ENCODE results near the gene A4GALT.
"Not testable (repeated sequence)": the region's sequence is repeated elsewhere in the genome, so short reads cannot be mapped to it uniquely, and the experiment has no call there.

Gene A4GALT, protein sequence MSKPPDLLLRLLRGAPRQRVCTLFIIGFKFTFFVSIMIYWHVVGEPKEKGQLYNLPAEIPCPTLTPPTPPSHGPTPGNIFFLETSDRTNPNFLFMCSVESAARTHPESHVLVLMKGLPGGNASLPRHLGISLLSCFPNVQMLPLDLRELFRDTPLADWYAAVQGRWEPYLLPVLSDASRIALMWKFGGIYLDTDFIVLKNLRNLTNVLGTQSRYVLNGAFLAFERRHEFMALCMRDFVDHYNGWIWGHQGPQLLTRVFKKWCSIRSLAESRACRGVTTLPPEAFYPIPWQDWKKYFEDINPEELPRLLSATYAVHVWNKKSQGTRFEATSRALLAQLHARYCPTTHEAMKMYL

DNA sequence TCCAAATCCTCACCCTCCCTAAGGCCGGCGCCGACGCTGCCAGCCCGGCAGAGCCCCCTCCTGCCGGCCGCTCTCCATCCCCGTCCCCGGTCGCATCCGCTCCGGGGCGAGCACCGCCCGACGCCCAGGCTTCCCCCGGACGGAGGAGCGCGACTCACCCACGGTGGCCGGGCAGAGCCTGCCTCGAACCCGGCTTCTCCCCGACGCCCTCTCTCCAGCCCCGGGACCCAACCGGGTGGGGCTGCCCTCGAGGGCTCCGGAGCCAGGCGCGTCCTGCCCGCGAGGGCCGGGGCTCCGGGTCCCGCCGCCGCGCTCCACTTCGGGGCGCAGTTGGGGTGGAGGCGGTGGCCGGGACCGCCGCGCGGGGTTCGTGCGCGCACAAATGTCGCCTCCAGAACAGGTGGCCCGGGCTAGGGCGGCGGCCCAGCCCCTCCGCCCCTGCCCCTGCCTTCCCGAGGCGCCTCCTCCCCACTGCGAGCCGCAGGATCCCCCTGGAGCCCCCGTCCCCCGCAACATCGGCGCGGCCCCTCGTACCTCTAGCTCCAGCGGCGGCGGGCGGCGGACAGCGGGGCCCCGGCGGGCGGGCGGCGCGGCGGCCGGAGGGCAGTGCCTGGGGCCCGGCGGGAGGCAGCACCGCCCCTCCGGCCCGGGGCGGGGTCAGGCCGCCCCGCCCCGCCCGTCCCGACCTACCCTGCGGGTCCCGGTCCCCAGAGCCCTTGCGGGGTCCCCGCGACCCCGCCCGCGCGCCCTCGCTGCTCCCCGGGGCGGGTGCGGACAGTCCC lies at the start of gene A4GALT:
TSS of gene A4GALT (minus strand) at position 608 of the 782 bp plus-strand sequence. CDS start 26,919 bp downstream, outside the sequence.
- DNase-seq (ENCODE audit: low spot score) = no peak

DNA sequence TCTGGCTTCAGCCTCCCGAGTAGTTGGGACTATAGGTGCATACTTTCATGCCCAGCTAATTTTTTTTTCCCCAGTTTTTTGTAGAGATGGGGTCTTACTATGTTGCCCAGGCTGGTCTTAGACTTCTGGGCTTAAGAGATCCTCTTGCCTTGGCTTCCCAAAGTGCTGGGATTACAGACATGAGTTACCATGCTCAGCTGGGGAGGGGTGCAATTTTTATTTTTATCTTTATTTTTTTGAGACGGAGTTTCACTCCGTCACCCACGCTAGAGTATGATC lies 49.7 kb upstream of the A4GALT start:
- no peak for DNase-seq (ENCODE audit: low spot score)

DNA sequence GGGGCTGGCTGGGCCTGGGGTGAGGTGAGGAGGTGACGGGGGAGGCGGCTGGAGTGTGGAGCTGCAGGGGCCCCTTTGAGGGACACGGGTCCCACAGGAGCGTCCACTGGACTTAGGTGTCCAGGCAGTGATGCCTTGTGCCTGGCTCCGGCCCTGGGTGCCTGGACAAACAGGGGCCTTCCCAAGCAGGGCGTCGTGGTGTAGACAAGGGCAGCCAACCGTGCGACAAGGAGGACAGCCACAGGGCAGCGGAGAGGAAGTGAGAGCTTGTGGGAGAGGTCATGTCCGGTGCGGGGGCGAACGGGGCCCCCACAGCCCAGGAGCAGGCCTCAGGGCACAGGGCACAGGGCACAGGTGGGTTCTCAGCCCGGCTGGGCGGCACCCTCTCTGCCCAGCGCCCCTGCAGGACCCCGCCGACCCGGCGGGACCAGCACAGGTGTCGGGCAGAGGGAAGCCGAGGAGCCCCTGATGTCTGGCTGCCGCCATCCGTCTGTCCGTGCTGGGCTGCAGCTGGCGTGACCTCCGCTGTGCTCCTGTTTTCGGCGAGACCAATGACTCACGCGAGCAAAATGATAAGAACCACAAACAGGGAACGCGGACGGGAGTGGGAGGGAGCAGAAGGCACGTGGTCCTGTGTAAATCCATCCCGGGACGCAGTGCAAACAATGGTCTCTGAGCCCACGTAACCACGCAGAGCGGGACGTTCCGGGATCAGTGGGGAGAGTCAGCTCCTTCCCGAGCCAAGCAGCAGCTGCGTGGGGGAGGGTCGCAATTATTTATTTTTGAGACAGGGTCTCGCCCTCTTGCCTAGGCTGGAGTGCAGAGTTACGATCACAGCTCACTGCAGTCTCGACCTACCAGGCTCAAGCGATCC lies 49.1 kb upstream of the A4GALT start:
- DNase-seq (ENCODE audit: low spot score) = no peak

DNA sequence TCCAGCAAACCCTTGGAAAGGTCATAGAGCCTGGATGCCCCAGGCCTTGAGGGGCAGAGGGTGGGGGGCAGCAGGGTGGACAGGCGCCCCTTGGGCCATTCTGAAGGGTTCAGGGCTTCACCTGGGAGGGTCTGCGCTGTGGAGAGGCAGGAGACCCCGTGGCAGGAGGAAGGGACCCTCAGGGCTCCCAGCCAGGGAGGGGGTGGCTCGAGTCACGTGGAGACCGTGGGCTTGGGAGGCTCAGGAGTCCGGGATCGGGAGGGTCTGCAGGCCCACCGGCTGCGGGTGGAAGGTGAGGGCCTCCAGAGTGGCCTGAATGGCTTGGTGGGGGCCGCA lies 48.5 kb upstream of the A4GALT start:
- no peak for DNase-seq (ENCODE audit: low spot score)

DNA sequence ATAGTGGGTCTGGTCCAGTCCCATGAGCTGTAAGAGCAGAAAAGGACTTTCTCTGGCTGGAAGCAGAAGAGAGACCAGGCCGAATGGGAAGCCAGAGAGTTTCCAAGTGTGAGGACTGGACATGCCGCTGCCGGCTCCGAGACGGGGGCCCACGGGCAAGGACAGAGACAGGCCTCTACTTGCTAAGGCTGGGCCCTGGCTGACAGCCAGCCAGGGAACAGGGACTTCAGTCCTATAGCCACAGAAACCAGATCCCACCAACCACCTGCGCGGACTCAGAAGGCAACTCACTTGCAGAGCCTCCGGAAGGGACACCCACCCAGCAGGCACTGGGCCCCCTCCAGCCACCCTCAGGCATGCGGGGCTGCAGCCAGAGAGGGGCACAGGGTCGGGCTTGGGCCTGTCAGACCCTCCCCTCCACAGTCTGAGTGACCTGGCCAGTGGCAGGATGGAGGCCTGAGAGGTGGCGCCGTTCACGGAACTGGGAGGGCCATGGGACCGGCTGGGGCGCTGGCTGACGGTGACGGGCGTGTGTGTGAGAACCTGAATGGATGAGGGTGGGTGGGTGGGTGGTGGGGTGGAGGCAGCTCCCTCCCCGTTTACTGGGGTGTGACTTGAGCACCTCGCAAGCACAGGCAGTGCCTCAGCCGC lies 47.8 kb upstream of the A4GALT start:
- no peak for DNase-seq (ENCODE audit: low spot score)

DNA sequence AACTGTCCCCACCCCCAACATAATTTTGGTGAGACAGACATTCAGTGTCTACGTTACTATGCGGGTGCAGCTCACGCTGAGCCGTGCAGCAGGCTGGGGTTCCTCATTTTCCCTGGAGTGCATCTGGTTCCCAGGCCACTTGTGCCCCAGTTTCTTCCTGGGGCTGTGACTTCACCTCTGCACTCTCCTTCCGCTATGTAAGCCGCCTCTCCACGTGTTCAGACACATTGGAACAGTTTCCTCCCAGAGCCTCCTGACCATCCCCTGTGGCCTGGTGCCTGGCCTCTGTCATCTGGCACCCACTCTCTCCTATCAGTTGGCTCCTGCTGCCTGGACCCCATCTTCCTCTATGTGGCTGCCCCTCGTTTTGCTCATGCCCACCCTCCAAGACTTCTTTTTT lies 46.2 kb upstream of the A4GALT start:
- no peak for DNase-seq (ENCODE audit: low spot score)

DNA sequence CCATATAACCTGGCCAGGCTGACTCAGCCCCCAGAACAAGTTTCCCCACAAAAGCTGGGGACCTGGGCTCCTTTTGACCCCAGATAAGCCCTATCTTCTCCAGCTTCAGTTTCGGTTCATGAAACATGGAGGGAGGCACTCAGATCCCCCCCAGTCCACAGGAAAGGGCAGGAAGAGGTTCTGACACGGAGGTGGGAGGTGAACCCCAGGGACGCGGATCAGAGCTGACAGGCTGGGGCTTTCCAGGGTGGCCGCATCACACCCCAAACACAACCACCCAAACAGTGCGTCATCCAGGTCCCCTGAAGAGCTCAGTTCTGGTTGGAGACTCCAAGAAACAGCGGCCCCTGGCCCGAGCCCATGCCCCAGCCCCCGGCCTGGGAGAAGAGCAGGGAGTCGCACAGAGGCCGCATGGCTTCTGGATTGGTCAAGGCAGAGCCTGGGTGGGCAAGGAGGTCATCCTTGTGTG lies 44.3 kb upstream of the A4GALT start:
- no peak for DNase-seq (ENCODE audit: low spot score)

DNA sequence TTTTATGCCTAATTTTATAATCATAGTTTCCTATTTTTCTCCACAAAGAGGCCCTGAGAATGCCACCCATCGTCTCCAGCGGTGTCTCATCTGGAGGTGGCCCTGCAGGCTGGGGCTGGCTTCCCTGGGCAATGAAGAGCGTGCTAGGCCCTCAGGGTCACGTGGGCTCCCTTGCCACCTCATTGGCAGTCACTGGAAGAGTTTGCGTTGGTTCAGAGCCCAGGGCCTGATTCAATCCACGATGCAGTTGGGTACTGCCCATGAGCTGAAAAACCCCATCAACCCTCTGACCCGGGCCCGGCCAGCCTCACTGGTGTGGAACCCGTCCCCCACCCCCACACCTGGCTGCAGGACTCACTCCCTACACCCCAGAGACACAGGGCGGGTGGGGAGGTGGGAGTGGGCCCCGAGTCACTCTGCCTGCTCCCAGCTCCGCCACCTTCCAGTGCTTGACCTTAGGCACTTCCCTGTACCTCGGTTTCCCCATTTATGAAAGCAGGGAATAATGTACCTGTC lies 43.4 kb upstream of the A4GALT start:
- no peak for DNase-seq (ENCODE audit: low spot score)

DNA sequence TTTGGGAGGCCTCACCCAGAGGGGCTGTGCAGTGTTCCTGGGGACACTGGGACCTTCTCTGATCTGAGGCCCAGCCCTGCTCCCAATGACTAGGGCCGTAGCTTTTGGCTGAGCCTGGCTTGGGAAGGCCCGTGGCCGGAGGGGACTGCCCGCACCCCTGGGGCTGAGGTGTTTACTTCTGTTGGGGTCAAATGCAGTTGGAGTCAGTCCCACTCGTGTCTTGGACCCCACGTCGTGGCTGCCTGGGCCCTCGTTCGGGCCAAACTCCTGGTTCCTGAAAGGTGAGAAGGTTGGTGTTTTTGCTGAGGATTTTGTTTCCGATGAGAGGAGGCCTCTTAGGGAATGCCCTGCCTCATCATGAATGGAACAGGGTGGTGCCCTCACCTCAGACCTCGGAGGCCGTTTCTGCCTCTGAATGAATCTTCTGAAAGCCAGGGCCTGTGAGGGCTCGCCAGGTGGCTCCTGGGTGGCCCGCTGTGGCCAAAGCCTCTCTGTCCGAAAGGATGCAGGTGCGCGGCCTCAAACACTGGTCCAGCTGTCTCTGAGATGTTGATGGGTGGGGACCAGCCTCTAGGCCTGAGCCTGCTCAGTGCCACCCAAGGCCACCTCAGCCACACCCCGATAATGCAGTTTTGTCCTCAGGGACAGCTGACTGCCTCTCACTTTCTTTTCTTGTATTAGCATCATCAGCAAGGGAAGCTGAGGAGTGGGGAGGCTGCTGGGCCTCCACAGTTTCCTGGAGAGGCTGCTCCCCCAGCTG lies 40.3 kb upstream of the A4GALT start:
- no peak for DNase-seq (ENCODE audit: low spot score)

DNA sequence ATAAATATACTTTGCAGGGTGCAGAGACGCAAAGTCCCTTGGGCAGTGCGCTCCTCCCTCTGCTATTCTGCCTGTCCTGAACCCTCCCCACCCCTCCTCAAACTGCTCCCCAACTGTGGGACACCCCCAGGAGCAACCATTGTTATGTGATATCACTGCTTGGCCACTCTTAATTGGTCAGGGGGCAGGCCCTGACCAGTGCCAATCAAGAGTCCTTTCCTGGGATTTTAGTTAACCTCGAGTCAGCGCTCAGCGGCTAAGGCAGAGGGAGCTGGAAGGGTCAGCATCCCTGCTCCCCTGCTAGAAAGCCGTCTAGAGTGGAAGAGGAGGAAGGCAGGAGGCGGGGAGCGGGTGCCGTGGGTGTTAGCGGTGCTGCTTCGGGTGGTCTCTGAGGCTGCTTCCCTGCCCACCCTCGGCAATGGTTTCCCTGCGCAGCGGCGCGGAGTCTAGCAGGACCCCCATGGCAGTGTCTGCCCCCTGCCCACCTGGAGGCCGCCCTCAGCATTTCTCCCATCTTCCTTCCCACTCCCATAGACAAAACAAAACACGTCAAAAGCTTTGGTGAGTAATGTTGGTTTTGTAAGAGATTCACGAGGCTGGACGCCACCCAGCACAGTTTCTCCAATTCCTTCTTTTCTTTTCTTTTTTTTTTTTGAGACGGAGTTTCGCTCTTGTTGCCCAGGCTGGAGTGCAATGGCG lies 38.4 kb upstream of the A4GALT start:
- DNase-seq (ENCODE audit: low spot score) = no peak

DNA sequence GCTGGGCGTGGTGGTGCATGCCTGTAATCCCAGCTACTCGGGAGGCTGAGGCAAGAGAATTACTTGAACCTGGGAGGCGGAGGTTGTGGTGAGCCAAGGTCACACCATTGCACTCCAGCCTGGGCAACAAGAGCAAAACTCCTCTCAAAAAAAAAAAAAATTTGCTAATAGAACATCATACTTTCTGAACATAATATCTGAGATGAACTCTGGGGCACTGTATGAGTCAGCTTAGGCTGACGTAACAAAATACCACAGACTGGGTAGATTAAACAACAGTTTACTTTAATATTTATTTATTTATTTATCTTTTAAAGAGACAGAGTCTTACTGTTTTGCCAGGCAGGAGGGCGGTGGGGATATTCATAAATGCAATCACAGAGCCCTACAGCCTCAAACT lies 34.9 kb upstream of the A4GALT start:
- not testable (repeated sequence) for DNase-seq (ENCODE audit: low spot score)

DNA sequence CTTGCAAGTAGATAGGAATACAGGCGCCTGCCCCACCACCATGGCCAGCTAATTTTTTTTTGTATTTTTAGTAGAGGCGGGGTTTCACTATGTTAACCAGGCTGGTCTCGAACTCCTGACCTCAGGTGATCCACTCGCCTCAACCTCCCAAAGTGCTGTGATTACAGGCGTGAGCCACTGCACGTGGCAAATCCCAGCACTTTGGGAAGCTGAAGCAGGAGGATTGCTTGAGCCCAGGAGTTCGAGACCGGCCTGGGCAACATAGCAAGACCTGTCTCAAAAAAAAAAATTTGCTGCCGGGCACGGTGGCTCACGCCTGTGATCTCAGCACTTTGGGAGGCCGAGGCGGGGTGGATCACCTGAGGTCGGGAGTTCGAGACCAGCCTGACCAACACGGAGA lies 34.5 kb upstream of the A4GALT start:
- not testable (repeated sequence) for DNase-seq (ENCODE audit: low spot score)

DNA sequence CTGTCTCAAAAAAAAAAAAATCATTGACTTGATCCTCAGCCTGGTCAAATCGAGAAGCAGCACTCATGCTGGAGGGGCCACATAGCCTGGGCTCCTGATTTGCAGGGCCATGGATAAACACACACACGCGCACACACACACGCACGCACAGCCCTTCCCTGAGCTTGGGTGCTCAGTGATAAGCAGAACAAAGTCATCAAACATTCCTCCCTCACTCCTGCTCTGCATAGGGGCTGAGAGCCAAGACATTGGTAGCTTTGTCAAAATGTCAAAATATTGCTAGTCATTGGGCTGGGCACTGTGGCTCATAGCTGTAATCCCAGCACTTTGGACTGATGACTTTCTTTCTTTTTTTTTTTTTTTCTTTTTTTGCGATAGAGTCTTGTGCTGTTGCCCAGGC lies 34.0 kb upstream of the A4GALT start:
- DNase-seq (ENCODE audit: low spot score) = no peak

DNA sequence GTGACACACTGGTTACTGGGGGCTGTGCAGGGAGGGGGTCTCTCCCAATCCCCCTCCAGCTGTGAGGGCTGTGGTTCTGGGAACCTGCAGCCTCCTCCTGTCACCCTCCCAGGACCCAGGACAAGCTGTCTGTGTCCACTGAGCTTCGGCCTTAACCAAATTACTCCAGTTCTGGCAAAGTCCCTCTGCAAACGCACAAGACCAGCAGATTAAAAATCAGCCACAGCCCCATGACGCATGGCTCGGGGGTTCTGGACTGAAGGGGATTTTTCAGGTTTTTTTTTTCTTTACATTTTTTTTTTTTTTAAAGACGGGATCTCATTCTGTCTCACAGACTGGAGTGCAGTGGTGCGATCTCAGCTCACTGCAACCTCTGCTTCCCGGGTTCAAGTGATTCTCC lies 32.2 kb upstream of the A4GALT start:
- no peak for DNase-seq (ENCODE audit: low spot score)

DNA sequence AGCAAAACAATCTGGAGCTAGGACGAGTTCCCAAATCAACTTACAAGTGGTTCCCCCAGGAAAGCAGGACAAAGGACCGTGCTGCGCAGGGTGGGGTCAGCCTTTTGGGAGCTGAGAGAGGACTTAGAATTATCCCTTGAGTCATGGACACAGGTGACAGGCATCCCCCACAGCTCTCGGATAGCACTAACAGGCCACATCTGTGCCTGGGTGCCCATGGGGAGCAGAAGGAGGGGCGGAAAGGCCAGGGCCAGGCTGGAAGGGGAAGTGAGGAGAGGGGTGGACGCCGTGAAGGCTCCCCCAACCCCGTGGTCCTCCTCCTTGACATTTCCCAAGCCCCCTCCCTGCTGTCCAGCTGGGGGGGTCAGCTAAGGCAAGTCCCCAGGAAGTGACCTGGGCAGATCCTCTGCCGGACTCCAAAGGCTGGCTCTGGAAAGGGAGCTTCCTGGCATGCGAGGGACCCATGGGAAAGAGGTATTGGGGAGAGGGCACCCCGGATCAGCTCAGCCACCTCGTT lies 31.6 kb upstream of the A4GALT start:
- DNase-seq (ENCODE audit: low spot score) = no peak

DNA sequence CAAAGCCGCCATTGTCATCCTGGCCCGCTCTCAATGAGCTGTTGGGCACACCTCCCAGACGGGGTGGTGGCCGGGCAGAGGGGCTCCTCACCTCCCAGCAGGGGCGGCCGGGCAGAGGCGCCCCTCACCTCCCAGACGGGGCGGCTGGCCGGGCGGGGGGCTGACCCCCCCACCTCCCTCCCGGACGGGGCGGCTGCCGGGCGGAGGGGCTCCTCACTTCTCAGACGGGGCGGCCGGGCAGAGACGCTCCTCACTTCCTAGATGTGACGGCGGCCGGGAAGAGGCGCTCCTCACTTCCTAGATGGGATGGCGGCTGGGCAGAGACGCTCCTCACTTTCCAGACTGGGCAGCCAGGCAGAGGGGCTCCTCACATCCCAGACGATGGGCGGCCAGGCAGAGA lies 29.8 kb upstream of the A4GALT start:
- not testable (repeated sequence) for DNase-seq (ENCODE audit: low spot score)

DNA sequence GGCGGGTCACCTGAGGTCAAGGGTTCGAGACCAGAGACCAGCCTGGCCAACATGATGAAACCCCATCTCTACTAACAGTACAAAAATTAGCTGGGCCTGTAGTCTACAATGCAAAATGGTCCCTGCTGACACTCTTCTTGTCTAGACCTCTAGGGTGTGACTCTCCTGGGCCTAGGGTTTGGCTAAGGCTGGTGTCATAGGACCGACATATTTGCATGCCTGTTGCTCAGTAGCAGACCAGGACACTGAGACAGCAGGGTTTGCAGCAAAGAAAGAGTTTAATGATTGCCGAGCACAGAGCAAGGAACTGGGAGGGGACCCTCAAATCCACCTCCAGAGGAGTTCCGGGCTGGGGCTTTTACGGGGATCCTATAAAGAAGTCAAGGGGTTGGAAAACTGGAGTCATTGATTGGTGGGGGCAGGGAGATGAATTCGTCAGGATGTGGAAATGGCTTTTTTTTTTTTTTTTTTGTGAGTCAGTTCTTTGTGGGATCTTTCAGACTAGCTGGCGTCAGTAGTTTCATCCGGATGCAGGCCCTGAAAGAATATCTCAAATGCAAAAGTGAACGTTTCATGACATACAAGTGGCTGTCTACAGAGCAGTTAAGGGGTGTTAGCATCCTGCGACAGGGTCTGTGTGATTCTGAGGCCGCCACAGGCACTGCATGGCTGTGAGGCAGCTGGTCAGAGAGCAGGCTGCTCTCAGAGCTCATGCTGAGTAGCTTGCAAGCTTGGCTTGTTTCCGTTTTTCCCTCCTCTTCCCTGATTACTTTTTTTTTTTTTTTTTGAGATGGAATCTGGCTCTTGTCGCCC lies 27.2 kb upstream of the A4GALT start:
- no peak for DNase-seq (ENCODE audit: low spot score)

DNA sequence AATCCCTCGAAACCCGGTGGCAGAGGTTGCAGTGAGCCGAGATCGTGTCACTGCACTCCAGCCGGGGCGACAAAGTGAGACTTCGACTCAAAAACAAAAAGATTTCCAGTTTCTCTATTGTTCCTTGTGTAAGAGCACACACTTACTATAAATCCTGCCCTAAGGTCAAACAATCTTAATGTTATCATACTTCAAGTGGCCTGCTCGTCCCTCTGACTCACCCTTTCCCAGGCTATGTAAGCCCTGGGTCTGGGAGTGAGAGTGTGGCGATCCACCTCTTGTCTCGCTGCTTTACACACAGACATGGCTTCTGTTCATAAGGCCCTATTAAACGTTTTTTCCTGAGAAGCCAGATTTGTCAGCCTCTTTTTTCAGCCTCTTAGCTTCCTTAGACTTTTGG lies 24.4 kb upstream of the A4GALT start:
- no peak for DNase-seq (ENCODE audit: low spot score)

DNA sequence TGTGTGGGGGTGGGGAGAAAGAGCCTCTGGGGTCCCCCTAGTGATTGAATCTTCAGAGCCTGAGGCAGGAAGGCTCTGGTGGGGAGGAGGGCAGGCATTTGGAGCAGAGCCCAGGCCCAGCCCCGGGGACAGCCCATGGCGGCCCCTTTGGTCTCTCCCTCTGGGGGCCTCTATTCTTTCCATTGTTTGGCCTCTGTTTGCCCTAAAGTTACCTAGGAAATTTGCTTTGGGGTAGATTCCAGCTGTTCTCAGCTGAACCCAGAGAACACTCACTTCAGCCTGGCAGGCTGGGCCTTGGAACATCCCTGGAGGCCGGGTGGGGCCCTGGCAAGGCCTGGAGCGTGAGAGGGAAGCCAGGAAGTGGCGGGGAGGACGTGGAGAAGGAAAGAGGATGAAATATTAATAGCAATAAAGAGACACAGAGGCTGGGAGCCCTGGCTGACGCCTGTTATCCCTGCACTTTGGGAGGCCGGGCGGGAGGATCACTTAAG lies 22.9 kb upstream of the A4GALT start:
- DNase-seq (ENCODE audit: low spot score) = no peak
